SK-N-SH (cell line): Measurements from ENCODE around the gene MINDY3. TPM values are rescaled to one million over a fixed set of nuclear protein-coding genes. Genes with fewer than 3 reads are reported as not detected.

Experiments used
- CTCF ChIA-PET: fragments of 300-600, 350-600 bp; formaldehyde crosslinking; extraction: SDS; loops from one replicate; lab custom pipeline; 2021; lab: Yijun Ruan, JAX
- POLR2A ChIA-PET: fragments of 350-600 bp; sonication (Branson Sonifier 250); formaldehyde crosslinking; extraction: SDS; loops from one replicate; lab custom pipeline; 2020; ENCODE audit warnings: antibody characterized with exemption, inconsistent platforms; lab: Yijun Ruan, JAX
- DNase-seq: peaks from one replicate; pipeline ENCODE4 v3.0.0; 2012
- H2AFZ ChIP-seq: fragments of 200-600 bp; sonication (generic); 2 replicates; pipeline ENCODE4 v1.8.1; 2016; ENCODE audit warnings: antibody characterized with exemption, mild to moderate bottlenecking, low read depth
- H3F3A ChIP-seq: fragments of 200-600 bp; sonication (generic); replicated peaks from 2 replicates; pipeline ENCODE3; 2016; ENCODE audit warnings: antibody characterized with exemption, mild to moderate bottlenecking; ENCODE audit not compliant: insufficient read depth
- H3K27ac ChIP-seq, 2 experiments: fragments of 200-500 bp in 1 of 2; fragments of 200-600 bp in 1 of 2; sonication (Bioruptor generic) in 1 of 2; sonication (generic), shearing (Covaris generic) in 1 of 2; 2 replicates each; pipeline versions ENCODE4 v1.5.1 to v1.6.1; 2014 to 2016; ENCODE audit warnings: low read depth in 2 of 2, inconsistent platforms in 1 of 2, low read length in 1 of 2, mild to moderate bottlenecking in 1 of 2, mixed read lengths in 1 of 2
- H3K27me3 ChIP-seq: fragments of 200-600 bp; sonication (generic), shearing (Covaris generic); 2 replicates; pipeline ENCODE4 v1.6.1; 2016; ENCODE audit warnings: mixed run types; ENCODE audit not compliant: insufficient read depth
- H3K36me3 ChIP-seq, 2 experiments: fragments of 200-500 bp in 1 of 2; fragments of 200-600 bp in 1 of 2; sonication (Bioruptor generic) in 1 of 2; sonication (generic) in 1 of 2; replicated peaks in 1 of 2; 2 replicates each; pipeline versions ENCODE3 to v1.5.1; 2014 to 2016; ENCODE audit warnings: low read length in 1 of 2, mild to moderate bottlenecking in 1 of 2; ENCODE audit not compliant: insufficient read depth in 2 of 2, control insufficient read depth in 1 of 2
- H3K4me1 ChIP-seq, 2 experiments: fragments of 200-500 bp in 1 of 2; fragments of 200-600 bp in 1 of 2; sonication (Bioruptor generic) in 1 of 2; sonication (generic), shearing (Covaris generic) in 1 of 2; 2 replicates each; pipeline versions ENCODE4 v1.5.1 to v1.6.1; 2014 to 2016; ENCODE audit warnings: low read depth in 1 of 2, low read length in 1 of 2, mixed run types in 1 of 2; ENCODE audit not compliant: insufficient read depth in 2 of 2, control insufficient read depth in 1 of 2
- H3K4me2 ChIP-seq: fragments of 200-600 bp; sonication (generic), shearing (Covaris generic); 2 replicates; pipeline ENCODE4 v1.6.1; 2017; ENCODE audit warnings: mixed run types
- H3K4me3 ChIP-seq, 2 experiments: fragments of 200-500 bp in 1 of 2; fragments of 200-600 bp in 1 of 2; sonication (Bioruptor generic) in 1 of 2; sonication (generic), shearing (Covaris generic) in 1 of 2; 2 replicates each; pipeline versions ENCODE4 v1.5.1 to v1.8.1; 2014 to 2016; ENCODE audit warnings: low read depth in 2 of 2, inconsistent platforms in 1 of 2, low read length in 1 of 2, mild to moderate bottlenecking in 1 of 2, mixed read lengths in 1 of 2, moderate library complexity in 1 of 2
- H3K79me2 ChIP-seq: fragments of 200-600 bp; sonication (generic); 2 replicates; pipeline ENCODE4 v1.8.1; 2017; ENCODE audit warnings: mild to moderate bottlenecking; ENCODE audit not compliant: insufficient read depth
- H3K9ac ChIP-seq: fragments of 200-600 bp; sonication (generic); 2 replicates; pipeline ENCODE4 v1.6.1; 2017; ENCODE audit warnings: mixed run types
- H3K9me2 ChIP-seq: fragments of 200-600 bp; sonication (generic); 2 replicates; pipeline ENCODE4 v1.6.1; 2017; ENCODE audit warnings: mixed run types
- H3K9me3 ChIP-seq: fragments of 200-600 bp; sonication (generic); 2 replicates; pipeline ENCODE4 v1.6.1; 2017; ENCODE audit warnings: mixed run types, mild to moderate bottlenecking, moderate library complexity
- H4K20me1 ChIP-seq: fragments of 200-600 bp; sonication (generic); 2 replicates; pipeline ENCODE4 v1.6.1; 2017; ENCODE audit warnings: mild to moderate bottlenecking, mixed run types; ENCODE audit not compliant: insufficient read depth
- ELF1 ChIP-seq: IDR thresholded peaks from 2 replicates; pipeline ENCODE4 v1.4.0; 2012
- FOXJ3 ChIP-seq: sonication (generic); formaldehyde crosslinking; IDR thresholded peaks from 2 replicates; pipeline ENCODE4 v1.5.1; 2020; ENCODE audit warnings: mild to moderate bottlenecking, missing genetic modification reagents
- GATA2 ChIP-seq: sonication (generic); formaldehyde crosslinking; IDR thresholded peaks from 2 replicates; pipeline ENCODE4 v1.5.0; 2020; ENCODE audit warnings: mild to moderate bottlenecking, missing genetic modification reagents
- MEF2A ChIP-seq: IDR thresholded peaks from 2 replicates; pipeline ENCODE4 v1.4.0; 2012; ENCODE audit warnings: low read depth, borderline replicate concordance
- NFIC ChIP-seq: IDR thresholded peaks from 2 replicates; pipeline ENCODE4 v1.4.0; 2012; ENCODE audit warnings: borderline replicate concordance
- NRF1 ChIP-seq: IDR thresholded peaks from 2 replicates; pipeline ENCODE4 v1.6.1; 2012; ENCODE audit warnings: low read depth, mild to moderate bottlenecking, low read length
- POLR2AphosphoS5 ChIP-seq: IDR thresholded peaks from 2 replicates; pipeline ENCODE4 v1.6.1; 2012; ENCODE audit warnings: low read depth, low read length
- RAD21 ChIP-seq: IDR thresholded peaks from 2 replicates; pipeline ENCODE4 v1.6.1; 2012; ENCODE audit warnings: mild to moderate bottlenecking, low read length
- RCOR1 ChIP-seq: fragments of 150-350 bp; IDR thresholded peaks from 2 replicates; pipeline ENCODE4 v1.6.1; 2017; ENCODE audit warnings: antibody characterized with exemption, low read length
- TCF12 ChIP-seq: IDR thresholded peaks from 2 replicates; pipeline ENCODE4 v1.4.0; 2012
- YY1 ChIP-seq: IDR thresholded peaks from 2 replicates; pipeline ENCODE4 v1.4.0; 2012; ENCODE audit warnings: low read depth, mild to moderate bottlenecking
- WGBS: methylation state at CpG from one replicate; pipeline ENCODE4 v1.1.6; 2017; ENCODE audit warnings: low lambda C conversion rate; 5-methylcytosine and 5-hydroxymethylcytosine counted together
- polyA plus RNA-seq, 3 experiments: library from polyadenylated mRNA; depleted of rRNA; stranded (reverse); fragments of >200 nt; gene quantifications; 2 replicates each; pipeline ENCODE4 v1.2.3, GENCODE V29; 2012
- TF ChIP-seq, protein P1 (sequence below): IDR thresholded peaks from 2 replicates; pipeline ENCODE4 v1.4.0; 2012; ENCODE audit warnings: low read depth, borderline replicate concordance
- TF ChIP-seq, protein P2 (sequence below): fragments of 200-600 bp; sonication (generic); IDR thresholded peaks from 2 replicates; pipeline ENCODE4 v1.6.1; 2017; ENCODE audit warnings: antibody characterized with exemption, mild to moderate bottlenecking, moderate library complexity
- TF ChIP-seq, protein P3 (sequence below): fragments of 150-350 bp; IDR thresholded peaks from 2 replicates; pipeline ENCODE4 v1.6.1; 2017; ENCODE audit warnings: antibody characterized with exemption, low read length, low read depth, borderline replicate concordance
- TF ChIP-seq, protein P4 (sequence below): fragments of 150-350 bp; IDR thresholded peaks from 2 replicates; pipeline ENCODE4 v1.6.1; 2016; ENCODE audit warnings: mild to moderate bottlenecking, low read depth, low read length
- TF ChIP-seq, protein P5 (sequence below): IDR thresholded peaks from 2 replicates; pipeline ENCODE4 v1.4.0; 2012; ENCODE audit warnings: low read depth, borderline replicate concordance

Gene MINDY3
- polyA plus RNA-seq, 1 of the 3 experiments (the other 2 are of a cell fraction), result 9.5 TPM

DNA sequence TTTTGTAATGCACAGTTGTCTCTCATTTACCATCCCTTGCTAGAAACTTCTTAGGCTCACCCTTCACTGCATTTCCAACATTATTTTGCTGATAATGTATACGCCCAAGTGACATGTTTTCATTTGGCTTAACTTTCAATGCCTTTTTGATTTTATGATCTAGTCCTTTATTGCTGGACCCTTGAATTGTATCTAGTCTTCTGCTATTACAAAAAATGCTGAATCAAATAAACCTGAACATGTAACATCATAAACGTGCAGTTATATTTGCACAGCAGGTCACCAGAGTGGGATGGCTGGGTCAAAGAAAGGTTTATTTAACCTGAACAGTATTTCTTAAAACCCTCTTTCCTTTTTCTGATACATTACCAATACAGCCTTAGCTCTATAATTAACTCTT, 63.0 kb downstream of the MINDY3 start:
- Histone ChIP-seq H3K36me3 (peaks cover 17 to 24% of the 10 kb centered on the region in 2 experiments), H3K9me2 (no peaks in the 10 kb centered on the region), H3K4me1 (peaks cover 0 to under 1% of the 10 kb centered on the region in 2 experiments; a peak in 2 of 4 replicates), H2AFZ (no peak overlapping the region), H3K4me3 (no peak overlapping the region), H3F3A (no peaks in the 10 kb centered on the region), H3K27me3 (no peaks in the 10 kb centered on the region), H3K9me3 (no peaks in the 10 kb centered on the region), H3K9ac (no peak overlapping the region), H3K27ac (no peak overlapping the region), H3K4me2 (no peak overlapping the region), H3K79me2 (no peaks in the 10 kb centered on the region; the same call in 1 of the 2 replicates), H4K20me1 (no peaks in the 10 kb centered on the region)
- 96% methylated on average over 2 of the region's 2 CpGs for WGBS
- ChIA-PET CTCF (interaction anchor here (1.6 kb wide), 1 partner anchor 18 kb away, joined by 3 read pairs; no protein-coding TSS in a partner anchor), POLR2A (no interaction called here)
- no peak for DNase-seq
- TF ChIP-seq, protein P1, sequence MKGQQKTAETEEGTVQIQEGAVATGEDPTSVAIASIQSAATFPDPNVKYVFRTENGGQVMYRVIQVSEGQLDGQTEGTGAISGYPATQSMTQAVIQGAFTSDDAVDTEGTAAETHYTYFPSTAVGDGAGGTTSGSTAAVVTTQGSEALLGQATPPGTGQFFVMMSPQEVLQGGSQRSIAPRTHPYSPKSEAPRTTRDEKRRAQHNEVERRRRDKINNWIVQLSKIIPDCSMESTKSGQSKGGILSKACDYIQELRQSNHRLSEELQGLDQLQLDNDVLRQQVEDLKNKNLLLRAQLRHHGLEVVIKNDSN, result no peak
- TF ChIP-seq ELF1 (no peak), MEF2A (no peak), NFIC (no peak), NRF1 (no peak), TCF12 (no peak), POLR2AphosphoS5 (no peak), RAD21 (no peak), FOXJ3 (no peak), RCOR1 (no peak), YY1 (no peak)
- TF ChIP-seq, protein P2, sequence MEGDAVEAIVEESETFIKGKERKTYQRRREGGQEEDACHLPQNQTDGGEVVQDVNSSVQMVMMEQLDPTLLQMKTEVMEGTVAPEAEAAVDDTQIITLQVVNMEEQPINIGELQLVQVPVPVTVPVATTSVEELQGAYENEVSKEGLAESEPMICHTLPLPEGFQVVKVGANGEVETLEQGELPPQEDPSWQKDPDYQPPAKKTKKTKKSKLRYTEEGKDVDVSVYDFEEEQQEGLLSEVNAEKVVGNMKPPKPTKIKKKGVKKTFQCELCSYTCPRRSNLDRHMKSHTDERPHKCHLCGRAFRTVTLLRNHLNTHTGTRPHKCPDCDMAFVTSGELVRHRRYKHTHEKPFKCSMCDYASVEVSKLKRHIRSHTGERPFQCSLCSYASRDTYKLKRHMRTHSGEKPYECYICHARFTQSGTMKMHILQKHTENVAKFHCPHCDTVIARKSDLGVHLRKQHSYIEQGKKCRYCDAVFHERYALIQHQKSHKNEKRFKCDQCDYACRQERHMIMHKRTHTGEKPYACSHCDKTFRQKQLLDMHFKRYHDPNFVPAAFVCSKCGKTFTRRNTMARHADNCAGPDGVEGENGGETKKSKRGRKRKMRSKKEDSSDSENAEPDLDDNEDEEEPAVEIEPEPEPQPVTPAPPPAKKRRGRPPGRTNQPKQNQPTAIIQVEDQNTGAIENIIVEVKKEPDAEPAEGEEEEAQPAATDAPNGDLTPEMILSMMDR, result no peak
- TF ChIP-seq, protein P3, sequence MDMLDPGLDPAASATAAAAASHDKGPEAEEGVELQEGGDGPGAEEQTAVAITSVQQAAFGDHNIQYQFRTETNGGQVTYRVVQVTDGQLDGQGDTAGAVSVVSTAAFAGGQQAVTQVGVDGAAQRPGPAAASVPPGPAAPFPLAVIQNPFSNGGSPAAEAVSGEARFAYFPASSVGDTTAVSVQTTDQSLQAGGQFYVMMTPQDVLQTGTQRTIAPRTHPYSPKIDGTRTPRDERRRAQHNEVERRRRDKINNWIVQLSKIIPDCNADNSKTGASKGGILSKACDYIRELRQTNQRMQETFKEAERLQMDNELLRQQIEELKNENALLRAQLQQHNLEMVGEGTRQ, result no peak
- TF ChIP-seq, protein P4, sequence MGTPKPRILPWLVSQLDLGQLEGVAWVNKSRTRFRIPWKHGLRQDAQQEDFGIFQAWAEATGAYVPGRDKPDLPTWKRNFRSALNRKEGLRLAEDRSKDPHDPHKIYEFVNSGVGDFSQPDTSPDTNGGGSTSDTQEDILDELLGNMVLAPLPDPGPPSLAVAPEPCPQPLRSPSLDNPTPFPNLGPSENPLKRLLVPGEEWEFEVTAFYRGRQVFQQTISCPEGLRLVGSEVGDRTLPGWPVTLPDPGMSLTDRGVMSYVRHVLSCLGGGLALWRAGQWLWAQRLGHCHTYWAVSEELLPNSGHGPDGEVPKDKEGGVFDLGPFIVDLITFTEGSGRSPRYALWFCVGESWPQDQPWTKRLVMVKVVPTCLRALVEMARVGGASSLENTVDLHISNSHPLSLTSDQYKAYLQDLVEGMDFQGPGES, result no peak

DNA sequence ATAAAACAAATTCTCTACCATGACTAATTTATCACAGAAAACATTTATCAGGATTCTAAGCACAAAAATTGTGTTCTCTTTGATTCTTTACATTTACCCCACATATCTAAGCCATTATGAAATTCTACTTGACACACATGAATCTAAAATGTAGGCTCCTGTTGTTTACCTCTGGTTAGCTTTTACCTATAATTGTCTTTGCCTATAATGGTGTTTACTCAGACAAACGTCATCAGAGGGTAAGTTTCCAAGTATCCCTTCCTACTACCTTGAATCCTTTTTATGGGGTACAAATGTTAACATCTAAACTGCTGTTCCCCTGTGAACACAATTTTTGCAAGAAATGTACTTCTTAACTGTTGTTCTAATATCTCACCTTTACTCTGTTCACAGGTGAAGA, 63.5 kb downstream of the MINDY3 start:
- POLR2A ChIA-PET, result no interaction called here
- no peak for DNase-seq
- H3K4me3 ChIP-seq, result no peak overlapping the region
- peaks cover 17 to 20% of the 10 kb centered on the region in 2 experiments for H3K36me3 ChIP-seq
- no peaks in the 10 kb centered on the region for H4K20me1 ChIP-seq
- no peak overlapping the region for H3K4me2 ChIP-seq
- whole genome bisulfite sequencing, result 83% methylated on average over 1 of the region's 1 CpG
- no peak for TF ChIP-seq GATA2 (CRISPR knock-in tag)
- TF ChIP-seq, protein P5, sequence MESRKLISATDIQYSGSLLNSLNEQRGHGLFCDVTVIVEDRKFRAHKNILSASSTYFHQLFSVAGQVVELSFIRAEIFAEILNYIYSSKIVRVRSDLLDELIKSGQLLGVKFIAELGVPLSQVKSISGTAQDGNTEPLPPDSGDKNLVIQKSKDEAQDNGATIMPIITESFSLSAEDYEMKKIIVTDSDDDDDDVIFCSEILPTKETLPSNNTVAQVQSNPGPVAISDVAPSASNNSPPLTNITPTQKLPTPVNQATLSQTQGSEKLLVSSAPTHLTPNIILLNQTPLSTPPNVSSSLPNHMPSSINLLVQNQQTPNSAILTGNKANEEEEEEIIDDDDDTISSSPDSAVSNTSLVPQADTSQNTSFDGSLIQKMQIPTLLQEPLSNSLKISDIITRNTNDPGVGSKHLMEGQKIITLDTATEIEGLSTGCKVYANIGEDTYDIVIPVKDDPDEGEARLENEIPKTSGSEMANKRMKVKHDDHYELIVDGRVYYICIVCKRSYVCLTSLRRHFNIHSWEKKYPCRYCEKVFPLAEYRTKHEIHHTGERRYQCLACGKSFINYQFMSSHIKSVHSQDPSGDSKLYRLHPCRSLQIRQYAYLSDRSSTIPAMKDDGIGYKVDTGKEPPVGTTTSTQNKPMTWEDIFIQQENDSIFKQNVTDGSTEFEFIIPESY, result no peak
- H3K9me3 ChIP-seq, result no peaks in the 10 kb centered on the region
- no peaks in the 10 kb centered on the region; the same call in 1 of the 2 replicates for H3K79me2 ChIP-seq
- no peak overlapping the region for H3K9ac ChIP-seq
- H3K9me2 ChIP-seq, result no peaks in the 10 kb centered on the region
- H3F3A ChIP-seq, result no peaks in the 10 kb centered on the region
- no peak overlapping the region for H2AFZ ChIP-seq
- CTCF ChIA-PET, result interaction anchor here (1.6 kb wide), 1 partner anchor 19 kb away, joined by 3 read pairs; no protein-coding TSS in a partner anchor
- H3K4me1 ChIP-seq, result peaks cover 0 to 4% of the 10 kb centered on the region in 2 experiments; a peak in 2 of 4 replicates
- H3K27ac ChIP-seq, result no peak overlapping the region; a peak in 1 of 4 replicates
- H3K27me3 ChIP-seq, result no peaks in the 10 kb centered on the region
